HG03439 (cell line): Measurements from ENCODE around the gene CYP27B1.
A peak's percentile ranks its signal among the peaks of the same experiment; 100 is the strongest.
"Not testable (repeated sequence)": the region's sequence is repeated elsewhere in the genome, so short reads cannot be mapped to it uniquely, and the experiment has no call there.

Experiments
- ATAC-seq: cut with Tn5 transposase; IDR thresholded peaks from one replicate; pipeline ENCODE4 v1.9.1; 2021; ENCODE audit warnings: mild to moderate bottlenecking, moderate library complexity; ENCODE audit not compliant: unreplicated experiment

Gene CYP27B1

DNA sequence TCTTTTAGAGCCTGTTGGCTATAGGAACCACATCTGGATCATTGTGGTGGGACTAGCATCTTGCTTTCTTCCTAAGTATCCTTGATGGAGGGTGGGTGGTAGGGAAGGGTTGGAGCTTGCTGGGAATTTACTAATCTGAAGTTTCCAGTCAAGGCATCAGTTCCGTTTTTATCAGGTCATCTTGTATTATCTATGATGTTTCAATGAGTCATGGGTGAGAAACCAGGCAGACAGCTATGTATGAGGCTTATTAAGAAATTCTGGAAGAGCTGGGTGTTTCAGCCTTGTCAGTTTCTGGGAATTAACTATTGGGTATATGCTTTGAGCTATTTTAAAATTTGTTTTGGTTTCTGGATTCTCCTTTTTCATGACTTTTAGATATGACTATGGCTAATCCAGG is 27.0 kb upstream of the CYP27B1 start:
- ATAC-seq: no peak

DNA sequence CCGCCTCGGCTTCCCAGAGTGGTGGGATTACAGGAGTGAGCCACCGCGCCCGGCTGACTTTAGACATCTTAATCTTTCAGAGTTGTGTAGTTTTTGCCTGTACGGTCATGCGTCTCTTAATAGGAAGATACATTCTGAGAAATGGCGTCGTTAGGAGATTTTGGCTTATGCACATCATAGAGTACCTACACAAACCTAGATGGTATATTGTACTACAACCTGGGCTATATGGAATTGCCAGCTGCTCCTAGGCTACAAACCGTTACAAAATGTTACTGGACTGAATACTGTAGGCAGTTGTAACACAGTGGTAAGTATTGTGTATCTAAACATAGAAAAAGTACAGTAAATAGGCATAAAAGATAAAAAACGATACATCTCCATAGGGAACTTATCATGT is 17.0 kb upstream of the CYP27B1 start:
- ATAC-seq: no peak

DNA sequence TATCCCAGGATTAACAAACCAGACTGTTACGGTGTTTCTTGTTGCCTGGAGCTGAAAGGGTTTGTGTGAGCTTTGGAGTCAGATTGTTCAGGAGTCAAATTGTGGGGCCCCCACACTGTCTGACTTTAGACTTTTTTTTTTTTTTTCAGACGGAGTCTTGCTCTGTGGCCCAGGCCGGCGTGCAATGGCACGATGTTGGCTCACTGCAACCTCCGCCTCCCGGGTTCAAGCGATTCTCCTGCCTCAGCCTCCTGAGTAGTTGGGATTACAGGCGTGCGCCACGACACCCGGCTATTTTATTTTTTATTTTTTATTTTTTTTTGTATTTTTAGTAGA is 16.6 kb upstream of the CYP27B1 start:
- no peak for ATAC-seq

DNA sequence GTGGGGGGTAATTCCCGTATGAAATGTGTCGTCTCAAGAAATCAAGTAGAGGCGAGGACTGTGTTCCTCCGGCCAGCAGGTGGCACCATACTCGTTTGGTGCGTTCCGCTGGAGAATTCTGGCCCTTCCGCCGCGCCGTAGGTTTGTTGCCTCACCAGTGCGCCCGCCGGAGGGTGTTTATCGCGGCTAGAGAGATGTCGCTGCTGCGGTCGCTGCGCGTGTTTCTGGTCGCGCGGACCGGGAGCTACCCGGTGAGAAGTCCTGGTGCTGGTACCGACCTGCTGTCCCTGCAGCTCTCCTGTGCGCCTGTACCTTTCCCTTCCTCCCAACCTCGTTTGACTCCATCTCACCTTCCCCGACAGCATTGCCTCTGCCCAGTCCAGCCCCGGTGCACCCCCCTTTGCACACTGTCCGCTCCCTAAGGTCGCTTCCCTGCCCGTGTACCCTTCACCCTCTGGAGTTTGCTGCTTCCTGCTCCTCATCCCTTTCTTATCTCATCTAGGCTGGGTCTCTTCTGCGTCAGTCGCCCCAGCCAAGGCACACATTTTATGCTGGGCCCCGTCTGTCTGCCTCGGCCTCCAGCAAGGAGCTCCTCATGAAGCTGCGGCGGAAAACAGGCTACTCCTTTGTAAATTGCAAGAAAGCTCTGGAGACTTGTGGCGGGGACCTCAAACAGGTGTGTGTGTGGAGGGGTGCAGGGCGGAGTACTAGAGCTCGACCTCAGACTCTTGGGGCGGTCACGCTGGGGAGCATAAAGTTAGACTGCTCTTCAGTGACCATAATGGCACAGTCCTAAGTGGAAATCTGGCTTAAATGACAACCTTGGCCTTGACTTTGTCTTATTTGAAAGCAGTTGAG is 16.0 kb upstream of the CYP27B1 start, which contains the start of gene TSFM:
Gene TSFM (plus strand): TSS at position 180 of the 858 bp plus-strand sequence. CDS start 15 bp downstream, at position 195.
- ATAC-seq: peak; percentile 81

DNA sequence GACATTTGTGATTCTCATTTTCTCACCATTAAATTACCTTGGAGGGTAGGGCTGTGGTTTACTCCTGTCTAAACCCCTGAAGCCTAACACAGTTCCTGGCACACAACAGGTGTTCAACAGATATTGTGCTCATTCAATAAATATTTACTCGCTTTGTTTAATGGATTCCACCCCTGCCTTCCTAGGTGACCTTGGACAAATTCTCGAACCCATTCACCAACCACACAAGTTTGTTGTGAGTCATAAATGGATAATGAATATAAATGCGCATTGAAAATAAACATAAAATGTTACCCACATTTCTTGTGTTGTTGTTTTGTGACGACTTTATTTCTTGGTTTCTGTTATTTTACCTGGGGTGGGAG is 15.3 kb upstream of the CYP27B1 start:
- ATAC-seq: no peak

DNA sequence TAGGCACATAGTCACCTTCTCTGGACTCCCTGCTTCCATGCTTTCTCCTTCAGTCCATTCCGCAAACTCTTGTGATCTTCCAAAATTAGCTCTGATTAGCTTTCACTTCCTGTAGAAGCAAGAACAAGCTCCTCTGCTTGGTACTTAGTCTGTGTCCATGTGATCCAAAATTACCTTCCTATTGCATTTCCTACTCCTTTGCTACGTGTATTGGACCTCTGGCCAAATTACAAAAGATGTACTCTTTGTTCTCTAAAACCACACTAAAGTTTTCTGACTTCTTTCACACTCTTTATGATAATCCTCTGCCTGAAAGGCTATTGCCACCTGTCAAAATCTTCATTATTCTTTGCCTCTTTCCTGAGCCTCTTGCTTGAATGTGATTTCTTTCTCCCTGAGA is 14.9 kb upstream of the CYP27B1 start:
- ATAC-seq: no peak

DNA sequence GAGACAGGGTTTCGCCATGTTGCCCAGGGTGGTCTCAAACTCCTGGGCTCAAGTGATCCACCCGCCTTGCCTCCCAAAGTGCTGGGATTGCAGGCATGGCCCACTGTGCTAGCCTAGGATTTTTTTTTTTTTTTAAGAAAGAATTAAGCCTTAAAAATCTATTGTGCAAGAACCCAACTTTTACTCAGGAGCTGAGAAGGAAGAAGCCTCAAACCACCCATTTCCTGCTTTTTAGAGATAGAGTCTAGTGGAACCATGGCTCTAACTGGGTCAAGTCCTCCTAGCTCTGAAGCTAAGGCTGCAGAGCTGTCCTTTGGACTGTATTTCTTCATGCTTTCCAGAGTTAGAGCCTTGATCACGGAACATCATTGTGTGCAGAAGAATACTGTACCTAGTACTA is 14.4 kb upstream of the CYP27B1 start:
- no peak for ATAC-seq

DNA sequence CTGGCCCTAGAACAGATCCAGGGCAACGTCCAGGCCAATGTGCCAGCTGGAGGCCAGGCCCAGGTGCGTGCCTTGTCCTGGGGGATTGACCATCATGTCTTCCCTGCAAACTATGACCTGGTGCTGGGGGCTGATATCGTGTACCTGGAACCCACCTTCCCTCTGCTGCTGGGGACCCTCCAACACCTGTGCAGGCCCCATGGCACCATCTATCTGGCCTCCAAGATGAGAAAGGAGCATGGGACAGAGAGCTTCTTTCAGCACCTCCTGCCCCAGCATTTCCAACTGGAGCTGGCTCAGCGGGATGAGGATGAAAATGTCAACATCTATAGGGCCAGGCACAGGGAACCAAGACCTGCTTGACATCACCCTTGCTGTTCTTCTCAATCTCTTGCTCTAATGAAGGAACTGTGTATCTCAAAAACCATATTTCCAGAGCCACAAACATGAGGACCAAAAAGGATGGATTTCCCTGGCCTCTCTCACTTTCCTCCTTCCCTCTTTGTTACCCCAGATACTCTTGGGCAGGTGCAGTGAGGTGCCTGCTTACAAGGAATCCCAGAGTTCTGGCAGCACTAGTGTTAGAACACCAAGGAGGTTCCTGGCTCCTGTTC is 13.5 kb upstream of the CYP27B1 start:
- no peak for ATAC-seq

DNA sequence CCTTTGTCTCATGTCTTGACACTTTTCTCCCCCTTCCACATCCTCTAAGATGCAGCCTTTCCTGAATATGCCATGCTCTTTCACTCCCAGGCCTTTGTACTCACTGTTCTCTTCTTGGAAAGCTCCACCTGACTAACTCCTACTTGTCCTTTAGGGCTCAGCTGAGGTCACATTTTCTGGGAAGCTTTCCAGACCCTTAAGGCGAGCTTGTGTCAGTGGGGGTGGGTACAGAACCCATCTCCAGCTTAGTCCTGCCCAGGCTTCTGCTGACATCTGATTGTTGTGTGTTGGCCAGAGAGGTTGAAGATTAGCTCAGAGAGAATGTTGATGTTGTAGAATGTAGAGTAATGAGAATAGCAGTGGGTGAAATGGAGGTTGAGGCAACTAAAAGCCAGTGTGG is 12.9 kb upstream of the CYP27B1 start:
- ATAC-seq: no peak

DNA sequence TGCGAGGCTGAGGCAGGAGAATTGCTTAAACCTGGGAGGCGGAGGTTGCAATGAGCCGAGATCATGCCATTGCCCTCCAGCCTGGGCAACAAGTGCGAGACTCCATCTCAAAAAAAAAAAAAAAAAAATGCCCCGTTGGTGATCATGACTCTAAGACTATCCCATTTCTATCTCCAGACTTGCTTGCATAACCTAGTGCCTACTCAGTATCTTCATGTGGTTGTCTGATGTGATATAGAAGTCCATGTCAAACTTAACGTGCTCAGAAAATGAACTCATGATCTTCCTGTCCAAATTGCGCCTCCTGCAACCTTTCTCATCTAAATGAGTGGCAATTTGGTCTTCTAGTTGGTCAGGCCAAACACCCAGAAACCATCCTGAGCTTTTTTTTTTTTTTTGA is 11.0 kb upstream of the CYP27B1 start:
- no peak for ATAC-seq

DNA sequence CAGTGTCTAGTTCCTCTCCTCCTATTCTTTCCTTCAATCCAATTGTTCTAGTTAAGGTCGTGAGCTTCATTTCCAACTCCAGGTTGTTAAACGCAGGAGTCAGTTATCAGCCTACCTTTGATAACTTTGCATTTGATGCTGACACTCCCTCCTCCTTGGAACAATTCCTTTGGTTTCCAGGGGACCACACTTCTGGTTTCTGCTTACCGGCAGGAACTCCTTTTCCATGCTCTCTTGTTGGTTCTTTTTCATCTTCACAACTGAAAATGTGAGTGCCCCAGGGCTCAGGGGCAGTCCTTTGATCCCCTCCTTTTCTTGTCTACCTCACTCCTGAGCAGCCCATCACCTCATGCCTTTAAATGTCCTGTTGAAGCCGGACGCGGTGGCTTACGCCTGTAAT is 10.5 kb upstream of the CYP27B1 start:
- ATAC-seq: no peak

DNA sequence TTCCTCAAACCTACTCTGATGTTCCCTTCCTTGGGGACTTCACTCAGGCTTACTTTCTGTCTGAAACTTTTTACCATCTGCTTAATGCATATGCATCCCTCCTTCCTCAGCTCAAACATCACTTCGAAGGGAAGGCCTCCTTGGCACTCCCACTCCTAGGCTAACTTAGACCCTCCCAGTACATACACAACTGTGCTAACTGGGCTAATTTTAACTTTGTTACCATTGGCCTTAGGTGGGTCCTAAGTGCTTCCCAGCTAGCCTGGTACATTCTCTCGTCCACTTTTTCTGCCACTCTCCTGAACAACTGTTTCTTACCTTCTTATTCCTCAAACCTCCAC is 9.3 kb upstream of the CYP27B1 start:
- no peak for ATAC-seq

DNA sequence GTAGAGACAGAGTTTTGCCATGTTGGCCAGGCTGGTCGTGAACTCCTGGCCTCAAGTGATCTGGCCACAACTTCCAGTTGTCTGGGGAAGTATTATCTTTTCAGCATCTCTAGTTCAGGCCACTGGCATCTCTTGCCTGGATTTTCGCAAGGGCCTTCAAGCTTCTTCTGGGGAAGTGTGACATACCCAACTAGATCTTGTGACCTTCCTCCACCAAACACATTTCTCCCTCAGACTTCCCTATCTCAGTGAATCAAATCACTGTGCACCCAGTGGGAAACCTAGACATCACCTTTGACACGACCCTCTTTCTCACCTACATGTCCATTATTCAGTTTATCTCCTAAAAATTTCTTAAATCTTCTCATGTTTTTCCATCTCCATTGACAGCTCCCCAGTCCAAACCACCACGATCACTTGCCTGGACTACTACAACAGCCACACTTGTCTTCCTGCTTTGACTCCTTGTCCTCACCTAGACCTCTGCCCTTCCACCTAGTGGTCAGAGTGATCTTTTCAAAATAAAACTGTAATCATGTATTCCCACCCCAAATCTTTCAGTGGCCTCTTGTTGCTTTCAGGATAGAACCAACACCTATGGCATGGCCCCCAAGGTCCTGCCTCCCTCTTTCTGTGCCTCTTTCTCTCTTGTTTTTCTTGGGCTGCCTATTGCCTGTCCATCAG is 8.8 kb upstream of the CYP27B1 start:
- no peak for ATAC-seq

DNA sequence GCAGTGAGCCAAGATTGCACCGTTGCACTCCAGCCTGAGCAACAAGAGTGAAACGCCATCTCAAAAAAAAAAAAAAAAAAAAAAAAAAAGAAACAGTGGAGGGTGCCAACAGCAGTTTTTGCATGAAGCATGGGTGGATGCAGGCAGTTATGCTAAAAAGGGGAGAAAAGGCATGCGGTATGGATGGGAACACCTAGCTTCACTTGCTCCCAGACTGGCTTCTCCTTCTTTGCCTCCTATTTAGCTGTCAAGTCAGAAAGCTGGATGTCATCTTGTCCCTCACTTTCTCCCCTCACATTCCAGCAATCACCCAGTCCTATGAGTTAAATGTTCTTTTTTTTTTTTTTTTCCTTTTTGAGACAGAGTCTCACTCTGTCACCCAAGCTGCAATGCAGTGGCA is 8.2 kb upstream of the CYP27B1 start:
- ATAC-seq: no peak

DNA sequence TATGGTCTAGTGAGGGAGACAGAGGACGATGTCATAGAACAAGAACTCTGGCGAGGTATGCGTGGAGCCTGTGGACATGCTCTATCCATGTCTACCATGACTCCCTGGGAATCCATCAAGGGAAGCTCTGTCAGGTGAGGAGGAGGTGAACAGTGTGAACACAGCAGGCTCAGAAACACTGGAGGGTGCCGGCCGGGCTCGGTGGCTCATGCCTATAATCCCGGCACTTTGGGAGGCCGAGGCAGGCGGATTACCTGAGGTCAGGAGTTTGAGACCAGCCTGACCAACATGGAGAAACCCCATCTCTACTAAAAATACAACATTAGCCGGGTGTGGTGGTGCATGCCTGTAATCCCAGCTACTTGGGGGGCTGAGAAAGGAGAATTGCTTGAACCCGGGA is 7.8 kb upstream of the CYP27B1 start:
- not testable (repeated sequence) for ATAC-seq

DNA sequence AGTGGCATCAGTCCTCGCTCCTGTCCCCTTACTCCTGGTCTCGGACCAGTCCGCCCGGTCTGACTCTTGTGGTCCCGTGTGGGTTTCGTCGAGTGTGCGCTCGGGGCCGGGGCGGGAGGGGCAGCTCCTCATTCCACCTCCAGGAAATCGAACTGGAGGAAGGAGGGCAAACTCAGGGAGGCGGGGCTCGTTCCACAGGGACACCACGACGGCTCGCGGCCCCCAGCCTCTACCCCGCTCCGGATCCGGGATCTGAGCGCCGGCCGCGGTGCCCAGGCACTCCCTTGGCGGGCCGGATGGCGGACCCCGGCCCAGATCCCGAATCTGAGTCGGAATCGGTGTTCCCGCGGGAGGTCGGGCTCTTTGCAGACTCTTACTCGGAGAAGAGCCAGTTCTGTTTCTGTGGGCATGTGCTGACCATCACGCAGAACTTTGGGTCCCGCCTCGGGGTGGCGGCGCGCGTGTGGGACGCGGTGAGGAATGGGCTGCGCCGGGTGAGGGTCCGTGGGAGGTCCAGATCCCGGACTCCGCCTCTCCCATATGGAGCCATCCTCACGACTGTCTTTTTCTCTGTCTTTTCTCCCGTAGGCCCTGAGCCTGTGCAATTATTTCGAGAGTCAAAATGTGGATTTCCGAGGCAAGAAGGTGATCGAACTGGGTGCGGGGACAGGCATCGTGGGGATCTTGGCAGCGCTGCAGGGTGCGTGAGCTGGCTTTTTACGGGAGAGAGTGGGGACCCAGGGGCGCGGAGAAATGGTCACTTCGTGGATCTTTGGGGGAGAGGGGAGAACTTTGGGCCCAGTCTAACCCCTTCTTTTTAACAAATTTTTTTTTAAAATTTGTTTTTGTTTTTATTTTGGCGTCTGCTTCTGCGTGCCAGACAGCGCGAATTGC is 5.8 kb upstream of the CYP27B1 start, which contains the start of gene EEF1AKMT3:
Gene EEF1AKMT3 (plus strand): TSS at position 186 of the 894 bp plus-strand sequence. CDS start 111 bp downstream, at position 297.
- ATAC-seq: peak; percentile 27

DNA sequence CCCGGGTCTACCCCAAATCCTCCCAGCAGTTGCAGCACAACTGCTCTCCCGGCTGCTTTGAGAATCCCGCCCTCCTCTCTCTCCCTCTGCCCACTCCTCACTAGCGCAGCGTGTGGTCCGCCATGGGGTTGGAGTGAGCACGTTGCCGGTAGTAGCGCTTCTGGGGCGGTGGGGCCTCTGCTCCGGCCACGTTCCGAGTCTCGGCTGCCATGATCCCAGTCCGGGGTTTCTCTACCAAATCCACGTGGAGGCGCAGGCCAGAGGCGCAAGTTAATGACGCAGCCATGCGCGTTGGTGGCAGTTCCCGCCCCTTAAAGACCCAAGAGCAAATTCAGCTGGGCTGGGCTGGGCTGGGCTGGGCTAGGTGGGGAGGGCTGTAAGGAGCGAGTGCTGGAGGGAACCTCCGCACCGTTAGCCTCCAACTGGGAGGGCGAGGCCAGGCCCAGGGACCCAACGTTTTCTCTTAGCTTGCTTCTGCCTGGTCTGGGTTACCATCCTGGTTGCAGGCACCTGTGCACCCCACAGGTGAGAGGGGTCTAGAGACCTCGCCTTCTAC is 5.1 kb upstream of the CYP27B1 start, which contains the start of gene METTL1:
Gene METTL1 (minus strand): TSS at position 233 of the 556 bp plus-strand sequence. CDS start 22 bp downstream, at position 211.
- ATAC-seq: peak; percentile 82

DNA sequence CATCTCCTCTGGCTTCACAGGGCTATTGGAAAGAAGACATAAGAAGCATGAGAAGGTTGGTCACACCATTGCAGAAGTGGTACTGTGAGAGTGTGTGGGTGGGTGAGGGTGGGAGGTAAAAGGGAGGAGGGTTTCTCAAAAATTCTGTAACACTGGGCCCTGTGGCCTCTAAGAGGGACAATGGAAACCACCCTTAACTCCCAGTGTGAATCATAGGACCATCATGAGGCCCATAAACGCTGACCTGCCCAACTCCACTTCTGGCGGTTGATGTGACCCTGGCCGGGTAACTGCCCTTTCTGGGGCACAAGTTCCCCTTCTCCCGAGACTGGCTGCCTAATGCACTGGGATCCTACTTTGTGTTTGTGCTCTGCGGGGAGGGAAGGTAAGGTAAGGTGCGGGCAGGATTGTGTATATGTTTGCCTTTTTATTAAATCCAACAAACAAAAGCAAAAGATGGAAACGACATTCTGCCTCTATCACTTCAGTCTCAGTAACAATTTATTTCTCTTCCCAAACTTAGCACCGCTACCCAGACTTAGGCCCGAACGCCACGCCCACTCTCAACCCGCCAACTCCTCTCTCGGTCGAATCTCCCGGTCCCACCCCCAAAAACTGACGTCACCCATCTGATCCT is 4.5 kb upstream of the CYP27B1 start:
- ATAC-seq: peak; percentile 70

DNA sequence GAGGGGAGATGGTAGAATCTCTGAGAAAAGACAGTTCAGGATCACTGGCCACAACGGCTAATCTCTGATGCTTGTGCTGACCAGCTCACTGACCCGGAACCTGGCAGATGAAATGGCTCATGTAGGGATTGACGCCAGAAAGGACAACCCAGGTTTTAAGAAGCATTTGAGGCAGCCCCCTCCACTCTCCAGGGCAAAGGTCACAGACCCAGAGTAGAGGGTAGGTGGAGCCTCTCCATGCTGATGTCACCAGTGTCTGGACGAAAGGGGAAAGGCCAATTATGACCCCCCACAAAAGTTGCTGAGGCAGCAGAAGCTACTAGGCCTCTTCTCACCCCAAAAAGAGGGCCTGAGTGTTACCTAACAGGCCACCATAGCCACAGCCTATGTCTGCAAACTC is 3.9 kb upstream of the CYP27B1 start:
- no peak for ATAC-seq

DNA sequence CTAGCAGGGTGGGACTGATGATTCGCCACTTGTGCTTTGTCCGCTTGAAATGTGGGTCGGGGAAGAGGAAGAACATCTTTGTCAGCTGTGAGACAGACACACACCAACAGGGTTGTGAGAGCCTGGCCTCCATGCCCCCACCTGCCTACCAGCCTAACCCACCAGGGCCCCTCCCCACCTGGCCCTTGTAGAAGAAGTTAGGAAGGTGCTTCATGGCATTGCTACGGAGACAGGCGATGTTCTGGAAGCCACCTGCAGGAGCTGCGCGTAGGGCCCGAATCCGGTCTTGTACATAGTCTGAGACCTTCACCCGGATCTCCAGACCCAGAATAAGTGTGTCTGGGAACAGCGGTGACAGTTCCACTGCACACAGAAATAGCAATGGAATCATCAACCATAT is 2.7 kb upstream of the CYP27B1 start:
- ATAC-seq: no peak
